Ishikawa (cell line): Measurements from ENCODE around the gene PCBP3.

Experiments used
- CEBPB ChIP-seq: IDR thresholded peaks from 2 replicates; pipeline ENCODE4 v1.6.1; 2012
- CREB1 ChIP-seq: IDR thresholded peaks from 2 replicates; pipeline ENCODE4 v1.6.1; 2012; ENCODE audit warnings: low read depth
- EGR1 ChIP-seq: IDR thresholded peaks from 2 replicates; pipeline ENCODE4 v1.6.1; 2012
- EP300 ChIP-seq: IDR thresholded peaks from 2 replicates; pipeline ENCODE4 v1.6.1; 2012; ENCODE audit warnings: borderline replicate concordance
- FOXM1 ChIP-seq: IDR thresholded peaks from 2 replicates; pipeline ENCODE4 v1.6.1; 2012; ENCODE audit warnings: low read depth, borderline replicate concordance
- NFIC ChIP-seq: IDR thresholded peaks from 2 replicates; pipeline ENCODE4 v1.6.1; 2012
- RAD21 ChIP-seq: IDR thresholded peaks from 2 replicates; pipeline ENCODE4 v1.6.1; 2012; ENCODE audit warnings: low read depth
- TAF1 ChIP-seq: IDR thresholded peaks from 2 replicates; pipeline ENCODE4 v1.6.1; 2012; ENCODE audit warnings: low read depth, mild to moderate bottlenecking
- TCF12 ChIP-seq: IDR thresholded peaks from 2 replicates; pipeline ENCODE4 v1.6.1; 2012; ENCODE audit warnings: low read depth
- TEAD4 ChIP-seq: IDR thresholded peaks from 2 replicates; pipeline ENCODE4 v1.6.1; 2012
- YY1 ChIP-seq: IDR thresholded peaks from 2 replicates; pipeline ENCODE4 v1.6.1; 2012; ENCODE audit warnings: low read depth
- ZBTB7A ChIP-seq: IDR thresholded peaks from 2 replicates; pipeline ENCODE4 v1.6.1; 2012; ENCODE audit warnings: low read depth
- TF ChIP-seq, protein P1 (sequence below): IDR thresholded peaks from 2 replicates; pipeline ENCODE4 v1.6.1; 2012; ENCODE audit warnings: low read depth, mild to moderate bottlenecking
- TF ChIP-seq, protein P2 (sequence below): IDR thresholded peaks from 2 replicates; pipeline ENCODE4 v1.6.1; 2012
- TF ChIP-seq, protein P3 (sequence below): IDR thresholded peaks from 2 replicates; pipeline ENCODE4 v1.6.1; 2012

The PCBP3 gene

DNA sequence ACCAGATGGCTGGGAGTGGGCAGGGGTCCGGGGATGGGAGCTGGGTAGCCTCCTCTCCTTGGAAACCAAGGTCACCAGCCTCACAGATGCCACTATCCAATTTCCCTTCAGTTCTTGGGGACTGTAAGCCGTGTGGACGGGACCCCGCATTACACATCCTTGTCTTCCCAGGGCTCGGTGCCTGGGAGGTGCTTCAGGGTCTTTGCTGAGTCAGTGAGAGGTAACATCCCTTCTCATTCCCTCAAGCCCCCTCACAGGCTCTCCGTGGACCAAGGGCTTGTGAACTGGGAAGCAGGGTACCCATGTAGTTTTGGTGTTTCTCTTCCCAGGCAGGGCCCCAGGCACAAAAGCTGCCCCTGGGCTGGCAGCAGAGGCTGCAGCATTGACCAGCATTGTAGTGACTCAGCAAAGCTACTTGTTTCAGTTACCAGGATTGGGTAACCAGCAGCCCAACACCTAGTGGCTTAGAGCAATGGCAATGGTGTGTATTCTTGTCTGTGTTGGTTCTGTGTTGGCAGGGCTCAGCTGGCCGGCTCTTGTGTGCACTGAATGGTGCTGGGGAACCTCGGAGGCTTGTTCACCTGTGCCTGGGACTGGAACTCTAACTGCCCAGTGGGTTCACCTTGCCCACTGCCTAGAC, 24.6 kb upstream of the PCBP3 start:
- TF ChIP-seq, protein P1, sequence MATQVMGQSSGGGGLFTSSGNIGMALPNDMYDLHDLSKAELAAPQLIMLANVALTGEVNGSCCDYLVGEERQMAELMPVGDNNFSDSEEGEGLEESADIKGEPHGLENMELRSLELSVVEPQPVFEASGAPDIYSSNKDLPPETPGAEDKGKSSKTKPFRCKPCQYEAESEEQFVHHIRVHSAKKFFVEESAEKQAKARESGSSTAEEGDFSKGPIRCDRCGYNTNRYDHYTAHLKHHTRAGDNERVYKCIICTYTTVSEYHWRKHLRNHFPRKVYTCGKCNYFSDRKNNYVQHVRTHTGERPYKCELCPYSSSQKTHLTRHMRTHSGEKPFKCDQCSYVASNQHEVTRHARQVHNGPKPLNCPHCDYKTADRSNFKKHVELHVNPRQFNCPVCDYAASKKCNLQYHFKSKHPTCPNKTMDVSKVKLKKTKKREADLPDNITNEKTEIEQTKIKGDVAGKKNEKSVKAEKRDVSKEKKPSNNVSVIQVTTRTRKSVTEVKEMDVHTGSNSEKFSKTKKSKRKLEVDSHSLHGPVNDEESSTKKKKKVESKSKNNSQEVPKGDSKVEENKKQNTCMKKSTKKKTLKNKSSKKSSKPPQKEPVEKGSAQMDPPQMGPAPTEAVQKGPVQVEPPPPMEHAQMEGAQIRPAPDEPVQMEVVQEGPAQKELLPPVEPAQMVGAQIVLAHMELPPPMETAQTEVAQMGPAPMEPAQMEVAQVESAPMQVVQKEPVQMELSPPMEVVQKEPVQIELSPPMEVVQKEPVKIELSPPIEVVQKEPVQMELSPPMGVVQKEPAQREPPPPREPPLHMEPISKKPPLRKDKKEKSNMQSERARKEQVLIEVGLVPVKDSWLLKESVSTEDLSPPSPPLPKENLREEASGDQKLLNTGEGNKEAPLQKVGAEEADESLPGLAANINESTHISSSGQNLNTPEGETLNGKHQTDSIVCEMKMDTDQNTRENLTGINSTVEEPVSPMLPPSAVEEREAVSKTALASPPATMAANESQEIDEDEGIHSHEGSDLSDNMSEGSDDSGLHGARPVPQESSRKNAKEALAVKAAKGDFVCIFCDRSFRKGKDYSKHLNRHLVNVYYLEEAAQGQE: no peak
- TF ChIP-seq TEAD4 (no peak), RAD21 (no peak), ZBTB7A (no peak), EGR1 (no peak), TCF12 (no peak), NFIC (no peak), EP300 (no peak), YY1 (no peak), TAF1 (no peak), CREB1 (no peak), FOXM1 (no peak)
- TF ChIP-seq, protein P2, sequence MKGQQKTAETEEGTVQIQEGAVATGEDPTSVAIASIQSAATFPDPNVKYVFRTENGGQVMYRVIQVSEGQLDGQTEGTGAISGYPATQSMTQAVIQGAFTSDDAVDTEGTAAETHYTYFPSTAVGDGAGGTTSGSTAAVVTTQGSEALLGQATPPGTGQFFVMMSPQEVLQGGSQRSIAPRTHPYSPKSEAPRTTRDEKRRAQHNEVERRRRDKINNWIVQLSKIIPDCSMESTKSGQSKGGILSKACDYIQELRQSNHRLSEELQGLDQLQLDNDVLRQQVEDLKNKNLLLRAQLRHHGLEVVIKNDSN: no peak

DNA sequence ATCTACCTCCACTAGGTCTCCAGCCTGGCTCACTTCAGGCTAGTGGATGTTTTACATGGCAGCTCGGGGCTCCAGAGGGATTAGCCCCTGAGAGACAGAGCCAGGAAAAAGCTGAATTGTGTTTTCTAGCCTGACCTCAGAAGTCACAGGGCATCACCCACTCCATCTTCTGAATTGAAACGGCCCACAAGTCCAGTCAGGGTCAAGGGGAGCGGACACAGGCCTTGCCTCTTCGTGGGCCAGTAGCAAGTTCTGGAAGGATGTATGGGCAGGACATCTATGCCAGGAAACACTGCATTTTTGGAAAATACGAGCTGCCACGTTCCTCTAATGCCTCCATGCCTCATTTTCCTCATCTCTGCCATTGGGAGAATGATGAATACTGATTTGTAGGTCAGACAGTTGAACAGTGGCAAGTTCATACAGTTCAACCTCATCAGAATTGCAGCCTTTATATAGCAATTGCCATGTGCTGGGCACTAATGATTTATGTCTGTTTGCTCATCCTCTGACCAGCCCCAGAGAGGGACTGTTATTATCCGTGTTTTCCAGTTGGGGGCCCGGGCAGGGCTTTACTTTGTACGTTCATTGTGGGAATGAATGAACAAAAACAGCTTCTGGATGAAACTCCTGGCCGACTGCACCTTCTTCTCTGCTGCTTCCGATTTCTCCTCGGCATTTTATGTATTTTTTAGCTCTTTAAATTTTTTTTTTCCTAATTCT, 23.2 kb upstream of the PCBP3 start:
- TF ChIP-seq EGR1: no peak
- no peak for TF ChIP-seq ZBTB7A
- TF ChIP-seq, protein P3, sequence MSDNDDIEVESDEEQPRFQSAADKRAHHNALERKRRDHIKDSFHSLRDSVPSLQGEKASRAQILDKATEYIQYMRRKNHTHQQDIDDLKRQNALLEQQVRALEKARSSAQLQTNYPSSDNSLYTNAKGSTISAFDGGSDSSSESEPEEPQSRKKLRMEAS: no peak
- TF ChIP-seq CEBPB: no peak
- no peak for TF ChIP-seq TCF12
- no peak for TF ChIP-seq FOXM1
- TF ChIP-seq RAD21: no peak
- no peak for TF ChIP-seq TAF1
- TF ChIP-seq CREB1: no peak
- TF ChIP-seq TEAD4: no peak
- TF ChIP-seq, protein P2: no peak
- no peak for TF ChIP-seq NFIC
- TF ChIP-seq, protein P1: no peak
- no peak for TF ChIP-seq EP300

DNA sequence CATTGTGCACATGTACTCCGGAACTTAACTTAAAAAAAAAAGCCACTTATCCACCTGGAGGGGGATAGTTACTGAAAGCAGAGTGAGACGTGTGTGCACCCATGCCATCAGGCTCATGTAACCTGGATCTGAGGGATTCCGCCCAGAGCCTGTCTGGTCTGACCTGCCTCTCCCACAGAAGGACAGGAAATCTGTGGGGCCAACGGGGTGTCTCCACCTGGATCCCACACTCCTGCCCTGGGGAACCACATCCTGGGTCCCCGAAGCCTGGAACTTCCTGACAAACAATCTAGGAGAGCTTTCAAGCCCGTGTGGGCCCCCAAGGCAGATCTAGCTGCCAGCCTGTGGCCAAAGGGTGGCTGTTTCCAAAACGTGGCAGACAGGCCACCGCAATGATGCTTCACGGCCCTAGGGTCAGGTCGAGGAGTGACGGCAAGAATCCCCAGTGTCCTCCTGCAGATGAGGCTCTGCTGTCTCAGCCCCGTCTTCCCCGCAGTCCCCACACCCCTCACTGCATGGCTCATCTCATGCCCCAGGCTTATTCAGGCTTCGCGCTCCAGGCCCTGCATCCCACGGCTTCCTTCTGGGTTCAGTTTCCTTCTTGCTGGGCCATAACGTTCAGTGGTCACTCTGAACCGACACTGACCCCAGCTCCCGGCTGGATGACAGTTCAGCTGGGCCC, 21.0 kb upstream of the PCBP3 start:
- TF ChIP-seq TCF12: no peak
- TF ChIP-seq ZBTB7A: no peak
- no peak for TF ChIP-seq YY1
- TF ChIP-seq TEAD4: no peak
- TF ChIP-seq, protein P1: no peak
- TF ChIP-seq, protein P2: no peak
- TF ChIP-seq TAF1: no peak
- TF ChIP-seq, protein P3: no peak
- no peak for TF ChIP-seq EP300
- no peak for TF ChIP-seq NFIC
- TF ChIP-seq CEBPB: no peak
- TF ChIP-seq CREB1: no peak
- TF ChIP-seq EGR1: no peak
- TF ChIP-seq RAD21: no peak
- no peak for TF ChIP-seq FOXM1
